ENCODE measurements around the gene RNF125.
A peak's percentile ranks its signal among the peaks of the same experiment; 100 is the strongest.

RNF125 gene

GRCh38 chr18:31977270-31977872 is 41.3 kb upstream of the RNF125 start:
- CTCF ChIA-PET: interaction anchor here (0.6 to 1.5 kb wide), 8 partner anchors 8 to 413 kb away, joined by 3 to 5 read pairs (median 4); no protein-coding TSS in a partner anchor
- POLR2A ChIA-PET: interaction anchor here (2.8 kb wide), 1 partner anchor 41 kb away, joined by 9 read pairs; the partner anchor contains the start of gene RNF125
- no peak for TF ChIP-seq BHLHE40 (IDR thresholded peaks at IDR 0.05; ENCODE audit: borderline replicate concordance)
- TF ChIP-seq FOXA1 (IDR thresholded peaks at IDR 0.05): no peak
- TF ChIP-seq HDGF (IDR thresholded peaks at IDR 0.05; ENCODE audit: borderline replicate concordance): no peak
- no peak for TF ChIP-seq NFRKB (IDR thresholded peaks at IDR 0.05)
- no peak for TF ChIP-seq ARNT (IDR thresholded peaks at IDR 0.05)
- TF ChIP-seq PKNOX1 (IDR thresholded peaks at IDR 0.05): no peak
- no peak for TF ChIP-seq CTBP1 (IDR thresholded peaks at IDR 0.05; ENCODE audit: borderline replicate concordance)
- no peak for TF ChIP-seq TARDBP (IDR thresholded peaks at IDR 0.05)
- TF ChIP-seq LEF1 (IDR thresholded peaks at IDR 0.05; ENCODE audit: borderline replicate concordance): no peak
- TF ChIP-seq FOXK2 (IDR thresholded peaks at IDR 0.05): no peak
- TF ChIP-seq ZNF384 (IDR thresholded peaks at IDR 0.05): no peak
- TF ChIP-seq SP1 (IDR thresholded peaks at IDR 0.05): no peak
- TF ChIP-seq ELF4 (IDR thresholded peaks at IDR 0.05): no peak
- no peak for TF ChIP-seq SUZ12 (IDR thresholded peaks at IDR 0.05)
- no peak for TF ChIP-seq L3MBTL2 (conservative IDR thresholded peaks at IDR 0.05)
- TF ChIP-seq FOXM1 (IDR thresholded peaks at IDR 0.05; ENCODE audit: borderline replicate concordance): no peak
- peak; percentile 66 for DNase-seq (ENCODE audit: extremely low spot score)

GRCh38 chr18:31978616-31979015 is 40.0 kb upstream of the RNF125 start:
- POLR2A ChIA-PET: no interaction called here
- TF ChIP-seq FOXA1 (IDR thresholded peaks at IDR 0.05) (no peak), NFRKB (IDR thresholded peaks at IDR 0.05) (no peak), CTBP1 (IDR thresholded peaks at IDR 0.05; ENCODE audit: borderline replicate concordance) (no peak), FOXK2 (IDR thresholded peaks at IDR 0.05) (no peak), HDGF (IDR thresholded peaks at IDR 0.05; ENCODE audit: borderline replicate concordance) (no peak), ELF4 (IDR thresholded peaks at IDR 0.05) (no peak)
- no peak for DNase-seq (ENCODE audit: extremely low spot score)
- CTCF ChIA-PET: interaction anchor here (1.1 kb wide), 1 partner anchor 11 kb away, joined by 3 read pairs; no protein-coding TSS in a partner anchor

- CTCF ChIA-PET: no interaction called here
Measured at GRCh38 chr18:31979714-31980113, 38.9 kb upstream of the RNF125 start.

GRCh38 chr18:31980863-31981262 is 37.8 kb upstream of the RNF125 start:
- no peak for DNase-seq (ENCODE audit: extremely low spot score)
- TF ChIP-seq ELF4 (IDR thresholded peaks at IDR 0.05) (no peak), CTBP1 (IDR thresholded peaks at IDR 0.05; ENCODE audit: borderline replicate concordance) (no peak), FOXM1 (IDR thresholded peaks at IDR 0.05; ENCODE audit: borderline replicate concordance) (no peak), HDGF (IDR thresholded peaks at IDR 0.05; ENCODE audit: borderline replicate concordance) (no peak), LEF1 (IDR thresholded peaks at IDR 0.05; ENCODE audit: borderline replicate concordance) (no peak), FOXK2 (IDR thresholded peaks at IDR 0.05) (no peak), L3MBTL2 (conservative IDR thresholded peaks at IDR 0.05) (no peak), FOXA1 (IDR thresholded peaks at IDR 0.05) (no peak), PKNOX1 (IDR thresholded peaks at IDR 0.05) (no peak), ARNT (IDR thresholded peaks at IDR 0.05) (no peak), BHLHE40 (IDR thresholded peaks at IDR 0.05; ENCODE audit: borderline replicate concordance) (no peak), SUZ12 (IDR thresholded peaks at IDR 0.05) (no peak), ZNF384 (IDR thresholded peaks at IDR 0.05) (no peak), TARDBP (IDR thresholded peaks at IDR 0.05) (no peak), SP1 (IDR thresholded peaks at IDR 0.05) (no peak), NFRKB (IDR thresholded peaks at IDR 0.05) (no peak)
- ChIA-PET CTCF (no interaction called here), POLR2A (no interaction called here)

More at GRCh38 chr18:31979714-31980113, 38.9 kb upstream of the RNF125 start:
- POLR2A ChIA-PET: no interaction called here
- DNase-seq (ENCODE audit: extremely low spot score): no peak
- TF ChIP-seq ARNT (IDR thresholded peaks at IDR 0.05): no peak
- no peak for TF ChIP-seq FOXA1 (IDR thresholded peaks at IDR 0.05)
- TF ChIP-seq LEF1 (IDR thresholded peaks at IDR 0.05; ENCODE audit: borderline replicate concordance): no peak
- TF ChIP-seq NFRKB (IDR thresholded peaks at IDR 0.05): no peak
- TF ChIP-seq HDGF (IDR thresholded peaks at IDR 0.05; ENCODE audit: borderline replicate concordance): no peak
- TF ChIP-seq SUZ12 (IDR thresholded peaks at IDR 0.05): no peak
- no peak for TF ChIP-seq PKNOX1 (IDR thresholded peaks at IDR 0.05)
- no peak for TF ChIP-seq TARDBP (IDR thresholded peaks at IDR 0.05)
- TF ChIP-seq SP1 (IDR thresholded peaks at IDR 0.05): no peak
- TF ChIP-seq ZNF384 (IDR thresholded peaks at IDR 0.05): no peak
- TF ChIP-seq L3MBTL2 (conservative IDR thresholded peaks at IDR 0.05): no peak
- no peak for TF ChIP-seq ELF4 (IDR thresholded peaks at IDR 0.05)
- TF ChIP-seq FOXK2 (IDR thresholded peaks at IDR 0.05): no peak
- TF ChIP-seq BHLHE40 (IDR thresholded peaks at IDR 0.05; ENCODE audit: borderline replicate concordance): no peak
- TF ChIP-seq FOXM1 (IDR thresholded peaks at IDR 0.05; ENCODE audit: borderline replicate concordance): no peak

GRCh38 chr18:31983020-31983419 is 35.6 kb upstream of the RNF125 start:
- POLR2A ChIA-PET: no interaction called here
- no peak for TF ChIP-seq CTBP1 (IDR thresholded peaks at IDR 0.05; ENCODE audit: borderline replicate concordance)
- no peak for TF ChIP-seq FOXK2 (IDR thresholded peaks at IDR 0.05)
- TF ChIP-seq ARNT (IDR thresholded peaks at IDR 0.05): no peak
- no peak for DNase-seq (ENCODE audit: extremely low spot score)
- CTCF ChIA-PET: no interaction called here

- ChIA-PET POLR2A (no interaction called here), CTCF (no interaction called here)
- TF ChIP-seq L3MBTL2 (conservative IDR thresholded peaks at IDR 0.05) (no peak), FOXM1 (IDR thresholded peaks at IDR 0.05; ENCODE audit: borderline replicate concordance) (no peak), ZNF384 (IDR thresholded peaks at IDR 0.05) (no peak), LEF1 (IDR thresholded peaks at IDR 0.05; ENCODE audit: borderline replicate concordance) (no peak), ARNT (IDR thresholded peaks at IDR 0.05) (no peak), CTBP1 (IDR thresholded peaks at IDR 0.05; ENCODE audit: borderline replicate concordance) (no peak), FOXK2 (IDR thresholded peaks at IDR 0.05) (no peak), SP1 (IDR thresholded peaks at IDR 0.05) (no peak), TARDBP (IDR thresholded peaks at IDR 0.05) (no peak), FOXA1 (IDR thresholded peaks at IDR 0.05) (no peak), HDGF (IDR thresholded peaks at IDR 0.05; ENCODE audit: borderline replicate concordance) (no peak), SUZ12 (IDR thresholded peaks at IDR 0.05) (no peak), ELF4 (IDR thresholded peaks at IDR 0.05) (no peak), NFRKB (IDR thresholded peaks at IDR 0.05) (no peak), BHLHE40 (IDR thresholded peaks at IDR 0.05; ENCODE audit: borderline replicate concordance) (no peak)
- DNase-seq (ENCODE audit: extremely low spot score): no peak
Measured at GRCh38 chr18:31983976-31984375, 34.6 kb upstream of the RNF125 start.

Measured in HEK293T (cell line).